ENCODE measurements around the gene ITGAX.

The ITGAX gene

DNA sequence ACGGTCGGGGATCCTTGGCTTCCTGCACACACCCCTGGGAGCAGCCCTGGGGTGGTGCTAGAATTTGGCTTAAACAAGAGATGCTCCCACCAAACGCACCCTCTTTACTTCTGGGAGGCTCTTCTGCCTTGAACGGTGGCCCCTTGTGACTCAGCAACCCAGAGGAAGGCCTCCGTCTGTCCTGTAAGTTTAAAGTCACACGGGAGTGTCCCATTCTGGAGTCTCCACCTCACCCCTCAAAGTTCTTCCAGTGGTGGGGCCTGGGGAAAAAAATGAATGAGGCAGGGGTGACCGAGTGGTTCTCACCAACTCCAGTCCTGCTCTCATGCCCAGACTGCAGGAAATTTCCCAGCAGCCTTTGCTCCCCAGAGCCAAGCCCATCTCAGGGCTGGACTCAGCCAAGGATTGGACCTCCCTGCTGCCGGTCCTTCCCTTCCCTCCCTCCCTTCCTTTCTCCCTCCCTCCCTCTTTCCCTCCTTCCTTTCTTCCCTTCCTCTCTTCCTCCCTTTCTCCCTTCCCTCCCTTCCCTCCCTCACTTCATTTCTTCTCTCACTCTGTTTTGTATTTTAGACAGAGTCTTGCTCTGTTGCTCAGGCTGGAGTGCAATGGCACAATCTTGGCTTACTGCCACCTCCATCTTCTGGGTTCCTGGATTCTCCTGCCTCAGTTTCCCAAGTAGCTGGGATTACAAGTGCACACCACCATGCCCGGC is 49.5 kb downstream of the ITGAX start:
- DNase-seq (ENCODE audit: low read depth) = no peak
- peak overlapping the region; percentile 37 for H3K4me3 ChIP-seq (ENCODE audit: control insufficient read depth, low read depth, low read length)
- TF ChIP-seq, protein P1, sequence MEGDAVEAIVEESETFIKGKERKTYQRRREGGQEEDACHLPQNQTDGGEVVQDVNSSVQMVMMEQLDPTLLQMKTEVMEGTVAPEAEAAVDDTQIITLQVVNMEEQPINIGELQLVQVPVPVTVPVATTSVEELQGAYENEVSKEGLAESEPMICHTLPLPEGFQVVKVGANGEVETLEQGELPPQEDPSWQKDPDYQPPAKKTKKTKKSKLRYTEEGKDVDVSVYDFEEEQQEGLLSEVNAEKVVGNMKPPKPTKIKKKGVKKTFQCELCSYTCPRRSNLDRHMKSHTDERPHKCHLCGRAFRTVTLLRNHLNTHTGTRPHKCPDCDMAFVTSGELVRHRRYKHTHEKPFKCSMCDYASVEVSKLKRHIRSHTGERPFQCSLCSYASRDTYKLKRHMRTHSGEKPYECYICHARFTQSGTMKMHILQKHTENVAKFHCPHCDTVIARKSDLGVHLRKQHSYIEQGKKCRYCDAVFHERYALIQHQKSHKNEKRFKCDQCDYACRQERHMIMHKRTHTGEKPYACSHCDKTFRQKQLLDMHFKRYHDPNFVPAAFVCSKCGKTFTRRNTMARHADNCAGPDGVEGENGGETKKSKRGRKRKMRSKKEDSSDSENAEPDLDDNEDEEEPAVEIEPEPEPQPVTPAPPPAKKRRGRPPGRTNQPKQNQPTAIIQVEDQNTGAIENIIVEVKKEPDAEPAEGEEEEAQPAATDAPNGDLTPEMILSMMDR (IDR thresholded peaks at IDR 0.05; ENCODE audit: control insufficient read depth, insufficient read depth, low read depth, low read length, missing control alignments) = no peak

DNA sequence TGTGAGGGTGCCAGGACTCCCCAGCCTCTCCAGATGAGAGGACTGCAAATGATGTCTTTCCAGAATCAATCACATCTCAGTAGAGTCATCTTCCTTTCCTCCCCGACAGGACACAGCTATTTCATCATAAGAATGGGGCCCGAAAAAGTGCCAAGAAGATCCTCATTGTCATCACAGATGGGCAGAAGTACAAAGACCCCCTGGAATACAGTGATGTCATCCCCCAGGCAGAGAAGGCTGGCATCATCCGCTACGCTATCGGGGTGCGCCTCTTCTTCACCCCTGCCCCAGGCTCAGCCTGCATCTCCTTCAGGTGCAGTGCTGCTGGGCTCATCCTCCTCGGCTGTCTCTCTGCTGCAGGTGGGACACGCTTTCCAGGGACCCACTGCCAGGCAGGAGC is 52.4 kb downstream of the ITGAX start:
- TF ChIP-seq, protein P1 (IDR thresholded peaks at IDR 0.05; ENCODE audit: control insufficient read depth, insufficient read depth, low read depth, low read length, missing control alignments) = no peak
- no peak for DNase-seq (ENCODE audit: low read depth)
- H3K4me3 ChIP-seq (ENCODE audit: control insufficient read depth, low read depth, low read length) = no peak overlapping the region

DNA sequence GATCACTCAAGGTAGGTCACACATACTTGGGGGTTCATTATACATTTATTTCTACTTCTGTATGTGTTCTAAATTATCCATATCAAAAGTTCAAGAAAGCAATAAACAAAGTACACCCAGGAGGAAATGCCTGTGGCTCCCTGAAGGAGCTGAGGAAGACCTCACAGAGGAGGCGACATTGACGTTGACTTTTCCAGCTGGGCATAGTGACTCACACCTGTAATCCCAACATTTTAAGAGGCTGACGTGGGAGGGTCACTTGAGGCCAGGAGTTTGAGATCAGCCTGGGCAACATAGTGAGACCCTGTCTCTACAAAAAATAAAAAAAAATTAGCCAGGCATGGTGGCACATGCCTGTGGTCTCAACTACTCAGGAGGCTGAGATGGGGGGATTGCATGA is 54.5 kb downstream of the ITGAX start:
- DNase-seq (ENCODE audit: low read depth) = peak; percentile 17
- no peak overlapping the region for H3K4me3 ChIP-seq (ENCODE audit: control insufficient read depth, low read depth, low read length)
- TF ChIP-seq, protein P1 (IDR thresholded peaks at IDR 0.05; ENCODE audit: control insufficient read depth, insufficient read depth, low read depth, low read length, missing control alignments) = no peak

DNA sequence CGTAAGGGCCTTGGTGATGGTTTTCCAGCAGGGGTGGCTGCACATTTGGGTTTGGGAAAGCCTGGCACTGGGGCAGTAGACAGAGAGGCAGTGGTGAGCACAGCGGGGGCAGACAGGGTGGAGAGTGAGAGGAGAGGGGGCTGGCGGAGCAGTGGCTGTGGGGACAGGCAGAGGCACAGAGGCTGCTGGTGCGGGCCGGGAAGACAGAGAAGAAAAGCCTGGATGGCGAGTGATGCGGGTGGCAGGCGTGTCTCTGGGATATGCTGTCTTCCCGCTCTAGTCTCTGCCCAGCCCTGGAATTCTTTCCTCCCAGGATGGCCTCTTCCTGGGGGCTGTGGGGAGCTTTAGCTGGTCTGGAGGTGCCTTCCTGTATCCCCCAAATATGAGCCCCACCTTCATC is 55.1 kb downstream of the ITGAX start:
- H3K4me3 ChIP-seq (ENCODE audit: control insufficient read depth, low read depth, low read length) = no peak overlapping the region
- no peak for DNase-seq (ENCODE audit: low read depth)
- TF ChIP-seq, protein P1 (IDR thresholded peaks at IDR 0.05; ENCODE audit: control insufficient read depth, insufficient read depth, low read depth, low read length, missing control alignments) = no peak

DNA sequence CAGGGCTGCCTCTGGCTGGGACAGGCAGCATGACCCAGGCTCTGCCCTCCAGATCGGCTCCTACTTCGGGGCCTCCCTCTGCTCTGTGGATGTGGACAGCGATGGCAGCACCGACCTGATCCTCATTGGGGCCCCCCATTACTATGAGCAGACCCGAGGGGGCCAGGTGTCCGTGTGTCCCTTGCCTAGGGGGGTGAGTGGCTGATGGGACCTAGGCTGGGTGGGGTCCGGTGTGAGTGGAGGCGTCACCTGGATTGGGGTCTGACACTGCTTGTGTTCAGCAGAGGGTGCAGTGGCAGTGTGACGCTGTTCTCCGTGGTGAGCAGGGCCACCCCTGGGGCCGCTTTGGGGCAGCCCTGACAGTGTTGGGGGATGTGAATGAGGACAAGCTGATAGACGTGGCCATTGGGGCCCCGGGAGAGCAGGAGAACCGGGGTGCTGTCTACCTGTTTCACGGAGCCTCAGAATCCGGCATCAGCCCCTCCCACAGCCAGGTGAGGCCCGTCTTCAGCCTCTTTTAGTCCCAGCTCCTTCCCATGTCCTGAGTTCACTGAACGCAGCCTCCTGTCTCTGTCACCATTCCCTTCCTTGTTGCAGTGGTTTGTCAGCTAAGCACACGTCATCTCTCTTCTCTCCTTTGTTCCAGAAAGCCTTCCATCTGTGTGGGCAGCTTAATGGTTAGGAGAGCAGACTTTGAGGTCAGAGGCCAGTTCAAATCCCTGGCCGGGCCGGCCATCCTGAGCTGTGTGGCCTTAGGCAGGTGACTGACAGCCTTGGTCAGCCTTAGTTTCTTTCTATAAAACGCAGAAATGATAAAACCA is 56.3 kb downstream of the ITGAX start:
- TF ChIP-seq, protein P1 (IDR thresholded peaks at IDR 0.05; ENCODE audit: control insufficient read depth, insufficient read depth, low read depth, low read length, missing control alignments) = no peak
- H3K4me3 ChIP-seq (ENCODE audit: control insufficient read depth, low read depth, low read length) = no peak overlapping the region
- DNase-seq (ENCODE audit: low read depth) = no peak

DNA sequence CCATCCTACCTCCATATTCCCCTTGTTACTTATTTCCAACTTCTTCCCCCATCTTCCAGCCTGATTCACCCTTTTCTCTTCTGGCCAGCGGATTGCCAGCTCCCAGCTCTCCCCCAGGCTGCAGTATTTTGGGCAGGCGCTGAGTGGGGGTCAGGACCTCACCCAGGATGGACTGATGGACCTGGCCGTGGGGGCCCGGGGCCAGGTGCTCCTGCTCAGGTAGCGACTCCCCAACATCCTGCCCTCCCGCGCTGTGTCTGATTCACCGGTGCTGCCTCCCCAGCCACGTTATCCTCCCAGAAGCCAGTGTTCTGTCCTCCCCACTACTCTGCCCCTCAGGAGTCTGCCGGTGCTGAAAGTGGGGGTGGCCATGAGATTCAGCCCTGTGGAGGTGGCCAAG is 57.8 kb downstream of the ITGAX start:
- no peak overlapping the region for H3K4me3 ChIP-seq (ENCODE audit: control insufficient read depth, low read depth, low read length)
- TF ChIP-seq, protein P1 (IDR thresholded peaks at IDR 0.05; ENCODE audit: control insufficient read depth, insufficient read depth, low read depth, low read length, missing control alignments) = no peak
- no peak for DNase-seq (ENCODE audit: low read depth)
